ELR (cell line): ENCODE measurements around the gene SENP8.

Source experiments
- DNase-seq: peaks from one replicate; pipeline ENCODE4 v3.0.0-alpha.2; 2015; ENCODE audit warnings: low read depth

The SENP8 gene

DNA sequence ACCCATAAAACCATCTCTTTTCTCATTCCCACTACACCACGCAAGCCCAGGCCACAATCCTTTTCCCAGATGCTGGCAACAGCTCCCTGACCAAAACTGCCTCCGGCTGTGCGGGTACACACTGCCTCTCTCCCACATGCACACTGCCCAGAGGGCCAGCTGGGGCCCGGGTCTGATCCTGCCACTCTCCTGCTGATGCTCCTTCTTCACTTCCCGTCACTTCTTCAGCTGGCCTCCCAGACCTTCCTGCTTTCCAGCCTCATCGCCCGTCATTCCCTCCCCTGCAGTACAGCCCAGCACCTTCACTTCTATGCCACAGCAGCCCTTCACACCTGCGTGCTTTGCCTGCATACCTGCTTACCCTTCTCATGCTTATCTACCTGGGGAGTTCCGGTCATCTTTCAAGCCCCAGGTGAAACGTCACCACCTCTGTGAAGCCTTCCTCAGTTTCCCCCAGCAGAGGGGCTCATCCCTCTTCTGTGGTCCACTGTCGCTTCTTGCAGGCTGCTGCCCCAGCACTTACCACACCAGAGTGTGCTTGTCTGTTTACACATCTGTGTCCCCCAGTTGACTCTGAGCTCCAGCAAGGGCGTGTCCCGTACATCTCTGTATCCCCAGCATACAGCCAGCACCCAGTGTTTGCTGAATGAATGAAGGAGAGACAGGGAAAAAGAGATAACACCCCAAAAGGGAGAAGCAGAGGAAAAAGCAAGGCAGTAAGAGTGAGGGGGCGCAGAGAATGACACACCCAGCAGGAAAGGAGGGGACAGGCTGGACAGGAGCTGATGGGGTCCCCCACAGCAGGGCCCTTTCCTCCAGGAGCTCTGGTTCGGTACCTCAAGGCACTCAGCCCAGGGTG, 57.2 kb downstream of the SENP8 start:
- DNase-seq = no peak

DNA sequence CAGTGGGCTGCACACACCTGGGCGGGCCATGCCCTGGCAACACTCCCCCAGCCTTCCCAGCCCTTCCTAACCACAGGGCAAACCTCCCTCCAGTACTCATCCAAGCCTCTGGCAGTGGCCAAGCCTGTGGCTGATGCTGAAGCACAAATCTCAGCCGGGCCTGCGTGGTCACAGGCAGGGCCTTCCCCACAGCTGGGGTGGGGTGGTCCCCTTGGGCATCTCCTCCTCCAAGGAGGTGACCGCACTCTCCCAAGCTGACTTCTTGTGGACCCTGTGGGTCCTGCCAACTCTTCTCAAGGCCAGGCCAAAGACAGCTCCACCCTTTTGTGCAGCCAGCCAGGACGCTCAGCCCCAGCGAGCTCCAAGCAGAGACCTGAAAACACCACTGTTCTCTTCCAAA, 58.0 kb downstream of the SENP8 start:
- no peak for DNase-seq

DNA sequence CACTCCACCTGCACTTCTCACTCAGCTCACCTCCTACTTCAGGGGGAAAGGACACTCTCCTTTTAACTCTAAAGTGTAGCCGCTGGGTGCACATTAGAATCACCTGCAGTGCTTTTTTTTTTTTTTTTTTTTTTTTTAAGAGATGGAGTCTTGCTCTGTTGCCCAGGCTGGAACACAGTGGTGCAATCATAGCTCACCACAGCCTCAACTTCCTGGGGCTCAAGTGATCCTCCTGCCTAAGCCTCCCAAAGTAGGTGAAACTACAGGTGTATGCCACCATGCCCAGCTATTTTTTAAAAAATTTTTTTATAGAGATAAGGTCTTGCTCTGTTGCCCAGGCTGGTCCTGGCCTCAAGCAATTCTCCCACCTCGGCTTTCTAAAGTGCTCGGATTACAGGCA, 58.5 kb downstream of the SENP8 start:
- no peak for DNase-seq

DNA sequence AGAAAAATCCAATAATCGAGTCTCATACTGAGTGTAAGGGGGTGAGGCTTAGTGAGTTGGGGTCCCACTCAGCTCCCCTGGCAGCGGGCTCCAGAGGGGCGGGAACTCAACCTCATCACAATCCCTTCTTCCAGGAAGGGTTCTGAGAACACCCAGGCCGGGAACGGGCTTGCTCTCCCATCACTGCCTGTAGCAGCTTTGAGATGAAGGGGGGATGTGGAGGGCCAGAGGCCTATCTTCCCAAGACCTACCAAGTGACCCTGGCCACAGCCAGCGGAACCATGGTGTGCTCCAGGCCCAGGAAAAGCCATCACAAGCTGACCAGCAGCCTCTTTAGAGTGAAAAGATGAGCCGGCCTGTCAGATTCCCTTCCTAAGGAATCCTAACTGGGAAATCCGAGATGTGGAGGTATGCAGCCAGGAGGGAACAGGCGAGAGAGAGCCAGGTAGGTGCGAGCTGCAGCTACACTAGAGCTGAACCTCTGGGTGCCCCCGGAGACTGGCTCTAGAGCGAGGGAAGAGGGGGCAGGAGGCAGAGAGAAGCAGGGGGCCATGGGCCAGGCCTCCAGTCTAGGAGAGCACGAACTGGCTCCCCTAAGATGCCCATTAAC, 60.9 kb downstream of the SENP8 start:
- DNase-seq = no peak

DNA sequence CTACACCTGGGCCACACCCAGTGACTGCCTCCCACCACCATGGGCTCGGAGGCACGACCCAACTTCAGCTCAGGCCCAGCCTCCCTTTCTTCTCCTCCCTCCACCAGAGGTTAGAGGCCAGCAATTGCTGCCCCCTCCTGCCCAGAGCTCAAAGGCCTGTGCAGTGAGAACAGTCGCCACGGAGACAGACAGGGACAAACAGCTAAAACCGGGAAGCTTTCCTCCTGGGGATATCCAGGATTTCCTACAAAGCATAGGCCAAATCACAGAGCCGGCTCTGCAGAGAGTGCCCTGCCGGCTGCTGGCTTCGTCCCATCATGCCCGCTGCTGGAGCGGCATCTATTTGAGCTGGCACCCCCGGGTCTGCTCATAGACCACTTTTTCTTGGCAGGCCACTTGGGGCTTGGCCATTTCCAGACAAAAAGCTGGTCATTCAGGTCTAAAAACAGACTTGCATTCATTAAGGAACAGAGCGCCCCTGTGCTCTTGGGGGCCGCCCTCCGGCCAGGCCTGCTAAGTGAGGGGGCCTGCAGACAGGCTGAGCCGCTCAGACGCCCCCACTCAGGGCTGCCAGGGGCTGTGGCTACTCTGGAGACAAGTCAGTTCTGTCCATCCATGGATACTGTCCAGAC, 61.9 kb downstream of the SENP8 start:
- no peak for DNase-seq

DNA sequence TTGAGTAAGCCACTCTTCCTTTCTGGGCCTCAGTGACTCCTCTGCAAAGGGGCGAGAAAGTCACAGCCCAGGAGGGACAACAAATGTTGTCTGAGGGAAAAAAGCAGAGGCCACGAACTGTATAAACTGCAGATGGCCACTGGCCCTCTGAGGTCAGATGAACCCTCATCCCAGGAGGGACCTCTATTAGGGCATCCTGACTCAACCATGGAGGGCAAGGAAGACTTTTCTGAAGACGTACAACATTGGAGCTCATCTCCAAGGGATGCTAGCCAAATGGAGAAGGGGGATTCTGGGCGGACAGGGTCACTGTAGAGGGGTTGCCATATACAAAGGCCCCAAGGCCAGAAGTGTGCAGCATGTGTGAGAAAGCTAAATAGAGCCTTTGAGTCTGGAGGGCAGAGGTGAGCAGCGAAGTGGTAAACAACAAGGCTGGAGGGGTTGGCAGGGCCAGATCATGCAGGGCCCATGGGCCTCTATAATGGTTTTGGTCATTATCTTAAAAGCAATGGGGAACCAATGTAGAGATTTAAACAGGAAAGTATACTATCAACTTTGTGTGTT, 62.6 kb downstream of the SENP8 start:
- DNase-seq = no peak

DNA sequence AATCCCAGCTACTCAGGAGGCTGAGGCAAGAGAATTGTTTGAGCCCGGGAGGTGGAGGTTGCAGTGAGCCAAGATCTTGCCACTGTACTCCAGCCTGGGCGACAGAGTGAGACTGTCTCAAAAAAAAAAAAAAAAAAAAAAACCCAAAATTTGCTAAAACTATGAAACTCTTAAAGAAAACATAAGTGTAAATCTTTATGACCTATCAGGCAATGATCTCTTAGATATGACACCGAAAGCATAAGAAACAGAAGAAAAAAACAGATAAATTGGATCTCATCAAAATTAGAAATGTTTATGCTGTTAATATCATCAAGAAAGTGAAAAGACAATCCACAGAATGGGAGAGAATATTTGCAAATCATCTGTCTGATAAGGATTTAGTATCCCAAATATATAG, 64.0 kb downstream of the SENP8 start:
- no peak for DNase-seq

DNA sequence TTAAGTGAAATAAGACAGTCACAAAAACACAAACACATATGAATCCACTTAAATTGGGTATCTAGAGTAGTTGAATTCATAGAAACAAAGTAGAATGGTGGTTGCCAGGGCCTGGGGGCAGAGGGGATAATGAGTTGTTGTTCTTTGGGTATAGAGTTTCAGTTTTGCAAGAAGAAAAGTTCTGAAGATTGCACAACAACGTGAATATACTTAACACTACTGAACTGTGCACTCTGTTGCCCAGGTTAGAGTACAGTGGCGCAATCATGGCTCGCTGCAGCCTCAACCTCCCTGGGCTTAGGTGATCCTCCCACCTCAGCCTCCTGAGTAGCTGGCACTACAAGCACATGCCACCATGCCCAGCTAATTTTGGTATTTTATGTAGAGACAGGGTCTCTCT, 64.5 kb downstream of the SENP8 start:
- DNase-seq = no peak

DNA sequence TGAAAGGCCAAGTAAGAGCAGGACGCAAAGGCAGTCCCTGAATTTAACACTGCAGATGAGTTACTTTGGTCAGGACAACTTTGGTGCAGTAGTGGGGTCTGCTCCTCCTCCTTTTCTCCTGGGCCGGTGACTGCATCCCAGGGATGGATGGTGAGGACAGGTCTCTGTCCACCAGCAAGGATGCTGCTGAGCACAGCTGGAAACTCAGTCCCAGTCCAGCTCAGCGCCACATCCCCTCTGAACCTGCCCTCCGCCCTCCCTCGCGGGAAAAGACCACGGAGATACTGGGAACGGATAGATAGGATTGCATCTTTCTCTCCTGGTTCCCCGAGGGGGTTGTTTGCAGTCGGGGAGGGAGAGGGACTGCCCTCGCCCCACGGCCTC, 65.6 kb downstream of the SENP8 start:
- DNase-seq = no peak

DNA sequence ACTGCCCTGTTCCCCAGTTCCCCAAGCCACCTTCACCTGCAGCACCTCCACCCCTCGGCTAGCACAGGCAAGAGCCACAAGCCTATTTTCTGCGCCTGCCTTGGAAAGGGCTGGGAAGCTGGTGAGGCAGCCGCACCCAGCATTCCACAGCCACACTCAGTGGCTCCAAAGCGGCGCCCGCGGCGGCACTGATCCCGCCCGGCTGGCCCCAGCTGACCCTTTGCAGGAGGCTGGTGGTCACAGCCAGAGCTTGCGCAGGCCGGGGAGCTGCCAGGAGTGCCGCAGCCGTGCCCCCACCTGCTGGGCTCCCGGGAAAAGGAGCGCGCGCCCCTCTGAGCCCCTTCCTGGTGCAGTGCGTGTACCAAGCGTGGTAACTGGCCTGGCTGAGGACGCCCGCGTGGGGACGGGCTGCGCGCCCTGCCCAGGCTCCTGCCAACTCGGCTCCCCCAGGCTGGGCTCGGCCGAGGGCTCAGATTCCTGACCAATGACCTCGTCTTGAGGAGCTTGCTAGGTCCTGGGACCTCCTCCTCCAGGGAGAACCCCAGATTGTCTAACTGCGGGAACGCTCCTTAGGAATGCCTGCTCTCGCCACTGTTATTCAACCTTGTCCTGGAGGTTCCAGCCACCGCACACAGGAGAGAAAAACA, 66.1 kb downstream of the SENP8 start:
- peak; percentile 56 for DNase-seq

DNA sequence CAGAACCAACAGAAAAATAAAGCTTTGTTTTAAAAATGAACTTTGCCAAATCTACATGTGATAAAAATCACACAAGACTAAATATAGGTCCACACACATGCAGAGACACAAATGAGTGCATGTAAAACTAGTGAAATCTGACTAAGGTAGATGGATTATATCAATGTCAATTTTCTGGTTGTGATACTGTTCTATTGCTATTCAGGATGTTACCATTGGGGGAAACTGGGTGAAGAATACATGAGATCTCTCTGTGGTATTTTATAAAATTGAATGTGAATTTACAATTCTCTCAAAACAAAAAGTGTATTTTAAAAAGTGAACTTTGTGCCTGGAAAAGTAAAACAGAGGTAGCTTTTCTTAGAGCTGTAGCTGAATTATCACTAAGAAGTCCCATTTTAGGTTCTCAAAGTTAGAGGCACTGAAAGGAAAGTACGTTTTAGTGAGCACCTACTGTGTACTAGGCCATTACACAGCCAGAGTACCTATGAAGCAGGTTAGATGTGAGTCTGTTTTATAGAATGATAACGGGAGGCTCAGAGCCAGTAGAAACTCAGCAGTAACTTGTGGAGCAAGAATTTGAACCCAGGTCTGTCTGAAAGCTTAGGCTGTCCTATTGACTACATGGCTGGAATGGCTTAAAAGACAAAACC, 71.2 kb downstream of the SENP8 start:
- no peak for DNase-seq

DNA sequence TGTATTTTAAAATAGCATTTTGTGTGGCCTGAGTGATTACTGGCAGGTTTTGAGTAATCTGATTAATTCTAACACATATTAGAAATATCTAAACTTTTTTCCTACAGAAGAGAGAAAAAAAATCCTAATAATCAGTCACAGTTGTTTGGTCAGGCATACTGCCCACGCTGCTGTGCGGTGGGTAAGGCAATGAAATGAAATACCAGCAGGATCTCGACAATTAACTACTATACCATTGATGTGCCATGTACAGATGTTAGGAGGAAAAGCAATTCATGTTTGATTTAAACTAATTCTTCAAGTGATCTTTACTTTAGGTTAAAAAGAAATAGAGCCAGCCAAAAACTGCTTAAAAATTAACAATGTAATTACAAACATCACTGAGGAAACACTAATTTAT, 74.2 kb downstream of the SENP8 start:
- no peak for DNase-seq
